K562 (cell line): Measurements from ENCODE around the gene OSCAR. TPM values are rescaled to one million over a fixed set of nuclear protein-coding genes. Genes with fewer than 3 reads are reported as not detected.

ENCODE experiments used
- ATAC-seq: fragments of 200-7000 bp; cut with Tn5 transposase; 3 replicates; pipeline ENCODE4 v1.9.1; 2020; ENCODE audit warnings: moderate library complexity
- BruUV-seq: library from RNA; stranded (reverse); fragments of 400-500 nt; replicated peaks from 2 replicates; lab custom pipeline; 2021; lab: Mats Ljungman, UMichigan
- CTCF ChIA-PET: fragments of 300-600 bp; formaldehyde crosslinking; extraction: SDS; loops from one replicate; lab custom pipeline; 2021; ENCODE audit warnings: low intra/inter-chr PET ratio; lab: Yijun Ruan, JAX
- POLR2A ChIA-PET: fragments of 300-600, 350-650 bp; sonication (Branson Sonifier 250); formaldehyde crosslinking; extraction: SDS; loops from one replicate; lab custom pipeline; 2021; ENCODE audit warnings: antibody characterized with exemption, inconsistent platforms; lab: Yijun Ruan, JAX
- DNase-seq, 4 experiments: peaks; one replicate each; pipeline versions ENCODE4 v3.0.0 to v3.0.0-alpha.2; 2011 to 2018; ENCODE audit warnings: low spot score in 3 of 4, mixed read lengths in 3 of 4; ENCODE audit errors: extremely low read depth in 1 of 4
- FAIRE-seq: peaks from 2 replicates; lab custom pipeline; 2011; peaks lifted over from hg19 to GRCh38; lab: Jason Lieb, UNC
- H2AFZ ChIP-seq: 2 replicates; pipeline ENCODE4 v1.6.0; 2011; ENCODE audit warnings: low read depth, low read length, control low read depth, inconsistent platforms
- H3K27ac ChIP-seq: fragments of 200-600 bp; 3 replicates; pipeline ENCODE4 v1.8.0; 2011; ENCODE audit warnings: low read depth, mild to moderate bottlenecking, control low read depth, inconsistent platforms, low read length, moderate library complexity, mixed read lengths; ENCODE audit errors: extremely low read depth
- H3K27me3 ChIP-seq, 2 experiments: fragments of 300-600 bp in 1 of 2; 2 replicates in 1 of 2; 3 replicates in 1 of 2; pipeline versions ENCODE4 v1.6.0 to v1.8.0; 2011; ENCODE audit warnings: inconsistent platforms in 2 of 2, low read length in 2 of 2, mild to moderate bottlenecking in 1 of 2, mixed read lengths in 1 of 2, moderate library complexity in 1 of 2; ENCODE audit not compliant: control insufficient read depth in 2 of 2, insufficient read depth in 2 of 2
- H3K36me3 ChIP-seq: fragments of 300-600 bp; 3 replicates; pipeline ENCODE4 v1.8.0; 2011; ENCODE audit warnings: mild to moderate bottlenecking, low read length, inconsistent platforms; ENCODE audit not compliant: control insufficient read depth, insufficient read depth
- H3K4me1 ChIP-seq, 2 experiments: fragments of 200-600 bp in 1 of 2; replicated peaks in 1 of 2; 2 replicates in 1 of 2; 3 replicates in 1 of 2; pipeline versions ENCODE4 v1.5.1 to v1.8.0; 2011; ENCODE audit warnings: inconsistent platforms in 2 of 2, low read length in 2 of 2, mild to moderate bottlenecking in 1 of 2, mixed read lengths in 1 of 2, moderate library complexity in 1 of 2; ENCODE audit not compliant: control insufficient read depth in 2 of 2, insufficient read depth in 2 of 2
- H3K4me2 ChIP-seq: 2 replicates; pipeline ENCODE4 v1.6.1; 2011; ENCODE audit warnings: low read length, control low read depth, inconsistent platforms, mixed read lengths; ENCODE audit not compliant: insufficient read depth
- H3K4me3 ChIP-seq: fragments of 200-600 bp; sonication (generic), shearing (Covaris generic); 2 replicates; pipeline ENCODE4 v1.5.1; 2016; ENCODE audit warnings: control low read depth, inconsistent platforms
- H3K79me2 ChIP-seq: fragments of 200-600 bp; 3 replicates; pipeline ENCODE4 v1.8.0; 2011; ENCODE audit warnings: low read length, inconsistent platforms; ENCODE audit not compliant: control insufficient read depth, insufficient read depth
- H3K9ac ChIP-seq, 2 experiments: 2 replicates each; pipeline versions ENCODE4 v1.6.0 to v1.6.1; 2011; ENCODE audit warnings: low read depth in 2 of 2, low read length in 2 of 2, control low read depth in 1 of 2, inconsistent platforms in 1 of 2, mild to moderate bottlenecking in 1 of 2, mixed read lengths in 1 of 2; ENCODE audit not compliant: insufficient read depth in 1 of 2
- H3K9me1 ChIP-seq: one replicate; pipeline ENCODE4 v1.6.0; 2011; ENCODE audit warnings: inconsistent platforms, mild to moderate bottlenecking, low read length, moderate library complexity; ENCODE audit not compliant: control insufficient read depth, insufficient read depth
- H3K9me3 ChIP-seq: replicated peaks from 2 replicates; pipeline ENCODE4 v1.5.1; 2011; ENCODE audit warnings: low read depth, low read length, inconsistent platforms; ENCODE audit not compliant: control insufficient read depth, insufficient read depth
- H4K20me1 ChIP-seq: replicated peaks from 2 replicates; pipeline ENCODE4 v1.6.1; 2011; ENCODE audit warnings: low read length, inconsistent platforms, mixed read lengths; ENCODE audit not compliant: control insufficient read depth, insufficient read depth
- BCL6 ChIP-seq: fragments of 250-450 bp; sonication (Bioruptor Pico); IDR thresholded peaks from 2 replicates; pipeline ENCODE4 v1.4.0; 2020
- BRD4 ChIP-seq: fragments of 200-600 bp; sonication (generic); IDR thresholded peaks from 2 replicates; pipeline ENCODE4 v1.6.1; 2017; ENCODE audit warnings: inconsistent platforms
- CCNT2 ChIP-seq: IDR thresholded peaks from 2 replicates; pipeline ENCODE4 v1.6.1; 2011; ENCODE audit warnings: borderline replicate concordance, low read depth, mild to moderate bottlenecking, moderate library complexity, mixed read lengths, low read length; ENCODE audit not compliant: insufficient read length; ENCODE audit errors: extremely low read depth
- CHAMP1 ChIP-seq: fragments of 450-650 bp; IDR thresholded peaks from 2 replicates; pipeline ENCODE4 v1.6.1; 2016; ENCODE audit warnings: mild to moderate bottlenecking
- ELF4 ChIP-seq: fragments of 450-650 bp; formaldehyde crosslinking; IDR thresholded peaks from 2 replicates; pipeline ENCODE4 v1.4.0; 2022; ENCODE audit warnings: missing genetic modification characterization
- HDAC6 ChIP-seq: IDR thresholded peaks from 2 replicates; pipeline ENCODE4 v1.6.1; 2012; ENCODE audit warnings: low read depth, mild to moderate bottlenecking, control low read depth, inconsistent platforms, low read length, moderate library complexity
- HMGN3 ChIP-seq: IDR thresholded peaks from 2 replicates; pipeline ENCODE4 v1.6.1; 2011; ENCODE audit warnings: borderline replicate concordance, low read depth, mild to moderate bottlenecking, mixed read lengths, low read length; ENCODE audit not compliant: insufficient read length; ENCODE audit errors: extremely low read depth
- MCM3 ChIP-seq: fragments of 450-650 bp; IDR thresholded peaks from 2 replicates; pipeline ENCODE4 v1.6.1; 2016
- MTA1 ChIP-seq: fragments of 450-650 bp; IDR thresholded peaks from 2 replicates; pipeline ENCODE4 v1.6.1; 2017; ENCODE audit warnings: borderline replicate concordance
- PHTF2 ChIP-seq: fragments of 250-450 bp; sonication (Bioruptor Pico); IDR thresholded peaks from 2 replicates; pipeline ENCODE4 v1.5.0; 2021; ENCODE audit warnings: mild to moderate bottlenecking
- RBFOX2 ChIP-seq: fragments of 200-400 bp; formaldehyde crosslinking; IDR thresholded peaks from 2 replicates; pipeline ENCODE4 v1.6.1; 2017; ENCODE audit warnings: low read depth, mild to moderate bottlenecking, low read length, moderate library complexity
- SMAD1 ChIP-seq: fragments of 150-350 bp; IDR thresholded peaks from 2 replicates; pipeline ENCODE4 v1.6.1; 2014; ENCODE audit warnings: low read length, low read depth; ENCODE audit not compliant: partially characterized antibody
- TBP ChIP-seq: optimal IDR thresholded peaks from 2 replicates; pipeline ENCODE3; 2011; ENCODE audit warnings: low read depth, low read length, improper control_type of control experiment
- TGIF2 ChIP-seq: sonication (generic); formaldehyde crosslinking; IDR thresholded peaks from 2 replicates; pipeline ENCODE4 v1.8.1; 2022; ENCODE audit warnings: mild to moderate bottlenecking, missing genetic modification reagents, moderate library complexity
- VEZF1 ChIP-seq: fragments of 200-800 bp; sonication (Bioruptor generic); IDR thresholded peaks from 2 replicates; pipeline ENCODE4 v1.6.1; 2017; ENCODE audit warnings: missing genetic modification characterization, missing compliant biosample characterization
- ZBTB49 ChIP-seq: sonication (generic); formaldehyde crosslinking; IDR thresholded peaks from 2 replicates; pipeline ENCODE4 v1.8.0; 2022; ENCODE audit warnings: missing genetic modification reagents, mild to moderate bottlenecking, borderline replicate concordance
- ZNF282 ChIP-seq: sonication (generic); formaldehyde crosslinking; IDR thresholded peaks from 2 replicates; pipeline ENCODE4 v1.8.1; 2023; ENCODE audit warnings: missing genetic modification reagents
- WGBS: fragments of 100-300 bp; shearing (Covaris generic); methylation state at CpG from one replicate; pipeline ENCODE4 v1.1.6; 2016; ENCODE audit warnings: low coverage, mixed read lengths; ENCODE audit not compliant: insufficient coverage; ENCODE audit errors: missing lambda C conversion rate; 5-methylcytosine and 5-hydroxymethylcytosine counted together
- in situ Hi-C: fragments of 300-500 bp; cut with MboI; formaldehyde crosslinking; loops from 4 replicates; pipeline ENCODE4 v1.15.0; 2018; ENCODE audit warnings: inconsistent platforms, mixed read lengths
- intact Hi-C: fragments of 100-400 bp; cut with micrococcal nuclease; formaldehyde crosslinking; loops from 2 replicates; pipeline ENCODE4 v1.14.2; 2022
- polyA plus RNA-seq, 8 experiments: library from polyadenylated mRNA; depleted of rRNA in 4 of 8; stranded (reverse) in 5 of 8; unstranded in 3 of 8; fragments of >200 nt; fragmentation: Nextera tagmentation in 2 of 8; fragmentation: Illumina TruSeq in 1 of 8; extraction: Ambion mirVana in 2 of 8; extraction: Trizol in 1 of 8; gene quantifications; 2 replicates each; pipeline versions ENCODE4 v1.2.1 to v1.2.3, GENCODE V29; 2011 to 2014; ENCODE audit warnings: inconsistent platforms in 1 of 8, missing spikeins in 1 of 8
- total RNA-seq, 7 experiments: library from RNA; depleted of rRNA in 6 of 7; stranded (reverse); fragments of >200 nt in 6 of 7; fragmentation: Illumina TruSeq in 2 of 7; extraction: Trizol in 2 of 7; gene quantifications; 2 replicates each; pipeline versions ENCODE4 v1.2.1 to v1.2.3, GENCODE V29; 2011 to 2021; ENCODE audit warnings: low replicate concordance in 1 of 7

The OSCAR gene
- total and polyA plus RNA-seq, 9 of the 15 experiments (the other 6 are each of a cell fraction or from before 2014, with no cell fraction given), result 0.09 to 0.62 (median 0.13) TPM; not detected in 5

GRCh38 chr19:54096617-54097106 is 3.9 kb downstream of the OSCAR start:
- Histone ChIP-seq H3K4me1 (peaks cover 0 to 26% of the 10 kb centered on the region in 2 experiments; a peak in 3 of 5 replicates), H3K79me2 (no peaks in the 10 kb centered on the region), H3K9me1 (no peaks in the 10 kb centered on the region), H2AFZ (peak overlapping the region; percentile 68), H3K4me2 (peak overlapping the region; percentile 62), H3K36me3 (no peaks in the 10 kb centered on the region), H3K9ac (peak overlapping the region in 1 of 2 experiments; percentile 80; a peak in 2 of 4 replicates), H3K4me3 (peak overlapping the region; percentile 15; the same call in 1 of the 2 replicates), H3K27me3 (peaks cover 0 to 9% of the 10 kb centered on the region in 2 experiments; a peak in 3 of 5 replicates), H4K20me1 (no peaks in the 10 kb centered on the region), H3K9me3 (peaks cover 3% of the 10 kb centered on the region; the same call in 1 of the 2 replicates), H3K27ac (no peak overlapping the region)
- 6% methylated on average over 9 of the region's 14 CpGs for WGBS
- peak; percentile 77 for ATAC-seq
- in situ Hi-C loops (no loop called here), intact Hi-C loops (no loop called here)
- ChIA-PET CTCF (no interaction called here), POLR2A (interaction anchor here (1.0 to 1.7 kb wide), 3 partner anchors 19 to 111 kb away, joined by 4 to 6 read pairs (median 5); partner anchors contain the start of genes CNOT3, PRPF31 and TFPT)
- no TSS peak for BruUV-seq
- no peak for FAIRE-seq
- DNase-seq, result peak; percentile 36 to 57 (median 46)
- TF ChIP-seq ZNF282 (CRISPR knock-in tag), result no peak
- TF ChIP-seq CCNT2, result no peak
- TF ChIP-seq SMAD1, result no peak
- peak; percentile 71; the same call in 1 of the 2 replicates for TF ChIP-seq MTA1
- no peak for TF ChIP-seq MCM3
- no peak for TF ChIP-seq PHTF2 (CRISPR knock-in tag)
- TF ChIP-seq VEZF1, result peak; percentile 46; the same call in 1 of the 2 replicates
- TF ChIP-seq BCL6 (CRISPR knock-in tag), result no peak
- TF ChIP-seq TBP, result peak; percentile 28
- TF ChIP-seq RBFOX2, result no peak
- no peak for TF ChIP-seq BRD4
- no peak for TF ChIP-seq TGIF2 (CRISPR knock-in tag)
- TF ChIP-seq HDAC6, result no peak
- TF ChIP-seq CHAMP1, result no peak
- TF ChIP-seq ELF4 (CRISPR knock-in tag), result peak; percentile 87
- TF ChIP-seq ZBTB49, result no peak
- TF ChIP-seq HMGN3, result no peak
